DND-41 (cell line): ENCODE measurements around the gene LY9.

Experiments used
- EZH2 ChIP-seq: IDR thresholded peaks from 3 replicates; pipeline ENCODE4 v1.6.1; 2012; ENCODE audit warnings: borderline replicate concordance, low read depth, mild to moderate bottlenecking, moderate library complexity, low read length, inconsistent platforms; ENCODE audit not compliant: severe bottlenecking
- TF ChIP-seq, protein P1 (sequence below): IDR thresholded peaks from 2 replicates; pipeline ENCODE4 v1.5.1; 2012; ENCODE audit warnings: borderline replicate concordance, low read length, moderate library complexity, mild to moderate bottlenecking; ENCODE audit not compliant: poor library complexity, severe bottlenecking; ENCODE audit errors: extremely low read depth

DNA sequence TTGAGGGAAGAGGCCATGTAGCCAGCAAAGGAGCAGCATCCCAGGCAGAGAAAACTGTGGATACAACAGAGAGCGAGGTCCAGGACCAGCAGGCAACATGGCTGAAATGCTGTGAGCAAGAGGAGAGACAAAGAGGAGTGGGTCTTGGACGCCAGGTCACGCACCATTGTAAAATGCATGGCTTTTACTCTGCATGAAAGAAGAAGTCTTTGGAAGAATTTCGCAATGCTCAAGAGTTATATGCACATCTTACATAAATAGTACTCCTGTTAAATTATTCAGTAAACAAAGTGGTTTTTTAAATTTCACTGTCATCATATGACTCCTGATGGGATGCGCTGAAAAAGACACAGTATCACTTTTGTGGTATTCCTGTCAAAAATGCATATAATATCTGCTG is 63.2 kb downstream of the LY9 start:
- TF ChIP-seq, protein P1, sequence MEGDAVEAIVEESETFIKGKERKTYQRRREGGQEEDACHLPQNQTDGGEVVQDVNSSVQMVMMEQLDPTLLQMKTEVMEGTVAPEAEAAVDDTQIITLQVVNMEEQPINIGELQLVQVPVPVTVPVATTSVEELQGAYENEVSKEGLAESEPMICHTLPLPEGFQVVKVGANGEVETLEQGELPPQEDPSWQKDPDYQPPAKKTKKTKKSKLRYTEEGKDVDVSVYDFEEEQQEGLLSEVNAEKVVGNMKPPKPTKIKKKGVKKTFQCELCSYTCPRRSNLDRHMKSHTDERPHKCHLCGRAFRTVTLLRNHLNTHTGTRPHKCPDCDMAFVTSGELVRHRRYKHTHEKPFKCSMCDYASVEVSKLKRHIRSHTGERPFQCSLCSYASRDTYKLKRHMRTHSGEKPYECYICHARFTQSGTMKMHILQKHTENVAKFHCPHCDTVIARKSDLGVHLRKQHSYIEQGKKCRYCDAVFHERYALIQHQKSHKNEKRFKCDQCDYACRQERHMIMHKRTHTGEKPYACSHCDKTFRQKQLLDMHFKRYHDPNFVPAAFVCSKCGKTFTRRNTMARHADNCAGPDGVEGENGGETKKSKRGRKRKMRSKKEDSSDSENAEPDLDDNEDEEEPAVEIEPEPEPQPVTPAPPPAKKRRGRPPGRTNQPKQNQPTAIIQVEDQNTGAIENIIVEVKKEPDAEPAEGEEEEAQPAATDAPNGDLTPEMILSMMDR, result no peak
- TF ChIP-seq EZH2, result no peak
